ENCODE measurements around the gene UBXN7.

DNA sequence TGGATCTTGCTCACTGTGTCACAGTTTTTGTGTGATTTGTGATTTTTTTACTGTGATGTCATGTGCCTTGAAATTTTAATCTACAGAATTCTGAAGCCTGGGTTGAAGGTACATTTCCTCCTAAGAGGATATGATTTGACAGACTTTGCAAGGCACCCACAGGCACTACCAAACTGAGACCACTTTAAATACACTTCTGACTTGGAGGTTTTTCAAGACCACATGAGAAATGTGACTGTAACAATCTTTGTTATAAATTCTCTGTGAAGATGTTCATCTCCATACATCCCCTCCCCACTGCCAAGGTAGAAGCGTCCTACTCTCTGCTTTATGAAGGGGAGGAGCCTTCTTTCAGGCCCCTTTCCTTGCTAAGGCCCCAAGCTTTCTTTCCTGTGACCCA lies 22.8 kb downstream of the UBXN7 start:
- TF ChIP-seq, protein P1, sequence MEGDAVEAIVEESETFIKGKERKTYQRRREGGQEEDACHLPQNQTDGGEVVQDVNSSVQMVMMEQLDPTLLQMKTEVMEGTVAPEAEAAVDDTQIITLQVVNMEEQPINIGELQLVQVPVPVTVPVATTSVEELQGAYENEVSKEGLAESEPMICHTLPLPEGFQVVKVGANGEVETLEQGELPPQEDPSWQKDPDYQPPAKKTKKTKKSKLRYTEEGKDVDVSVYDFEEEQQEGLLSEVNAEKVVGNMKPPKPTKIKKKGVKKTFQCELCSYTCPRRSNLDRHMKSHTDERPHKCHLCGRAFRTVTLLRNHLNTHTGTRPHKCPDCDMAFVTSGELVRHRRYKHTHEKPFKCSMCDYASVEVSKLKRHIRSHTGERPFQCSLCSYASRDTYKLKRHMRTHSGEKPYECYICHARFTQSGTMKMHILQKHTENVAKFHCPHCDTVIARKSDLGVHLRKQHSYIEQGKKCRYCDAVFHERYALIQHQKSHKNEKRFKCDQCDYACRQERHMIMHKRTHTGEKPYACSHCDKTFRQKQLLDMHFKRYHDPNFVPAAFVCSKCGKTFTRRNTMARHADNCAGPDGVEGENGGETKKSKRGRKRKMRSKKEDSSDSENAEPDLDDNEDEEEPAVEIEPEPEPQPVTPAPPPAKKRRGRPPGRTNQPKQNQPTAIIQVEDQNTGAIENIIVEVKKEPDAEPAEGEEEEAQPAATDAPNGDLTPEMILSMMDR (conservative IDR thresholded peaks at IDR 0.05; ENCODE audit: low read depth, low read length), result no peak
- TF ChIP-seq POLR2A (IDR thresholded peaks at IDR 0.05; ENCODE audit: low read depth, low read length) (no peak), SMC3 (IDR thresholded peaks at IDR 0.05; ENCODE audit: low read depth, low read length) (no peak), RAD21 (IDR thresholded peaks at IDR 0.05; ENCODE audit: low read length) (no peak), CHD1 (IDR thresholded peaks at IDR 0.05; ENCODE audit: low read depth, low read length) (no peak), BHLHE40 (IDR thresholded peaks at IDR 0.05; ENCODE audit: low read depth, low read length) (no peak), CEBPB (IDR thresholded peaks at IDR 0.05; ENCODE audit: low read depth, low read length) (no peak), NFE2L2 (IDR thresholded peaks at IDR 0.05; ENCODE audit: low read depth, low read length) (no peak), RFX5 (IDR thresholded peaks at IDR 0.05; ENCODE audit: low read depth, low read length) (no peak), FOS (IDR thresholded peaks at IDR 0.05; ENCODE audit: low read depth, low read length) (no peak), MAFK (IDR thresholded peaks at IDR 0.05; ENCODE audit: low read depth, low read length) (no peak)
- TF ChIP-seq, protein P2, sequence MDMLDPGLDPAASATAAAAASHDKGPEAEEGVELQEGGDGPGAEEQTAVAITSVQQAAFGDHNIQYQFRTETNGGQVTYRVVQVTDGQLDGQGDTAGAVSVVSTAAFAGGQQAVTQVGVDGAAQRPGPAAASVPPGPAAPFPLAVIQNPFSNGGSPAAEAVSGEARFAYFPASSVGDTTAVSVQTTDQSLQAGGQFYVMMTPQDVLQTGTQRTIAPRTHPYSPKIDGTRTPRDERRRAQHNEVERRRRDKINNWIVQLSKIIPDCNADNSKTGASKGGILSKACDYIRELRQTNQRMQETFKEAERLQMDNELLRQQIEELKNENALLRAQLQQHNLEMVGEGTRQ (IDR thresholded peaks at IDR 0.05; ENCODE audit: low read depth, low read length), result no peak
